Left cardiac atrium (tissue), 4 donors: ENCODE measurements around the gene USP32. TPM values are rescaled to one million over a fixed set of nuclear protein-coding genes. Genes with fewer than 3 reads are reported as not detected.
A peak's percentile ranks its signal among the peaks of the same experiment; 100 is the strongest.
"Not testable (repeated sequence)": the region's sequence is repeated elsewhere in the genome, so short reads cannot be mapped to it uniquely, and the experiment has no call there.

Experiments
- ATAC-seq, 2 donors: fragments of 200-7000 bp; cut with Tn5 transposase; one replicate each; pipeline ENCODE4 v1.9.1; 2020; ENCODE audit warnings: mild to moderate bottlenecking in 2 of 2, moderate library complexity in 2 of 2
- DNase-seq: peaks from one replicate; pipeline ENCODE4 v3.0.0-alpha.2; 2020
- intact Hi-C, 2 donors: fragments of 100-400 bp; cut with DNase I; formaldehyde crosslinking; loops; one replicate each; pipeline versions ENCODE4 v1.14.1 to v1.15.1; 2022 to 2023
- total RNA-seq, 2 donors: library from RNA; stranded (reverse); fragmentation: NEBNext Ultra II Directional; extraction: Animal tissue kit (Norgen Biotek cat#: 25700); gene quantifications; one replicate each; pipeline ENCODE4 v1.2.1, GENCODE V29; 2021
- donor health status: DM: no; HTN: yes; CAD: no.
- donor health status: DM: no; HTN: yes; CAD: no; lungs with severe emphysema.
- donor health status: DM: yes; HTN: yes; CAD: no.
- donor health status: Dilated cardiomyopathy.

The USP32 gene
- total RNA-seq, 2 donors from 2014 or later, result 28.4 to 44.0 TPM

DNA sequence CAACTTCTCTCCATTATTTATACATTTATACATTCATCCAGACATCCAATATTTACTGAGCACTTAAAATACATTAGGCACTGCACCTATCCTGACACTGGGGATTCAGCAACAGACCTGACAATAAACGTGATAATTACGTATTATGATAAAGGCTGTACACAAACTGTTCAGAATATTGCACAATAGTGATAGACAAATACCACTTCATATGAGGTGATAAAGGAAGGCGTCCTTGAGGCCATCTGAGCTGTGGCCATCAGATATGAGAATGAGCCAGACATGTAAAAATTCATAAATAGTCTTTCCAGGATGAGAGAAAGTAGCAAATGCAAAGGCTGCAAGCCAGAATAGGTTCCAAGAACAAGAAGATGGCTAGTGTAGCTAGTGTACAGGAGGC lies 8.6 kb downstream of the USP32 start:
- ATAC-seq, result no peak
- DNase-seq, result no peak
- intact Hi-C loops, result no loop called here

DNA sequence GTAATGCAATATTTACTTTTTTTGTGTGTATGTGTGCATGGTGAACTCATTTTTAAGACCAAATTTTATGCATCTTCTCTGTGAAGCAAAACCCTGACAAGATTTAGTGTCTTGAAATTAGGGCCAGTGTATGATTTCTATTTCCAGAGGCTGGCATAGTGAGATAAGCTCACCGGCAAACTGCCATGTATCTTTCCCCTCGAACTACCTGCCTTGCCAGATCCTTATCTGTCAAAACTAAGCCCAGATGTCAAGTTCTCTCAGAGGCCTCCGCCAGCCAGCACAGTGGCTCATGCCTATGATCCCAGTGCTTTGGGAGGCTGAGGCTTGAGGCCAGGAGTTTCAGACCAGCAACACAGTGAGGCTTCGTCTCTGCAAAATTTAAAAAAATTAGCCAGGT lies 10.0 kb downstream of the USP32 start:
- no peak for ATAC-seq
- intact Hi-C loops, result no loop called here
- DNase-seq, result no peak

DNA sequence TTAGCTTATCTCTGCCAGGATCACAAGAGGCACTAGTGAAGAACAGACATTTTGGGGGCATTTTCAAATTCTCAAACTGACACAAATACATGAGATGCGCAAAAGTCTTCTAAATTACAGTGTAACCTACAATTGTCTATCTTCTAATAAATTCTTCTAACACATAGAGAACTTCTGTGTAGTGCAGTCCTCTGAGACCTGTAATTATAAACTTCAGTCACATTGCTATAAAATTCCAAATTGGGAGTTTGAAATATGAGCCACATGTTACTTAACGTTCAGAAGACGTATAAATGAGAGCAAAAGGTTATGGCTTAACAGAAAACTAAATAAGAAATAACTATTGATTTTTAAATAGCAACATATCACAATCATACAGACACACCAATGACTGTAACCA lies 12.5 kb downstream of the USP32 start:
- ATAC-seq, DNase-seq, intact Hi-C loops: not testable (repeated sequence)

- not testable (repeated sequence) for DNase-seq
Measured at GRCh38 chr17:60378187-60378586, 13.7 kb downstream of the USP32 start.

GRCh38 chr17:60372790-60373483 lies 19.0 kb downstream of the USP32 start:
- DNase-seq (no peak), ATAC-seq (peak in 1 of 2 donors; percentile 91)
- intact Hi-C loops, result no loop called here

More at GRCh38 chr17:60378187-60378586, 13.7 kb downstream of the USP32 start:
- ATAC-seq, intact Hi-C loops: not testable (repeated sequence)

- intact Hi-C loops, result no loop called here
- ATAC-seq (no peak), DNase-seq (no peak)
Measured at GRCh38 chr17:60371818-60372510, 20.0 kb downstream of the USP32 start.

GRCh38 chr17:60371416-60371815 lies 20.5 kb downstream of the USP32 start:
- intact Hi-C loops, result no loop called here
- ATAC-seq, result no peak

DNA sequence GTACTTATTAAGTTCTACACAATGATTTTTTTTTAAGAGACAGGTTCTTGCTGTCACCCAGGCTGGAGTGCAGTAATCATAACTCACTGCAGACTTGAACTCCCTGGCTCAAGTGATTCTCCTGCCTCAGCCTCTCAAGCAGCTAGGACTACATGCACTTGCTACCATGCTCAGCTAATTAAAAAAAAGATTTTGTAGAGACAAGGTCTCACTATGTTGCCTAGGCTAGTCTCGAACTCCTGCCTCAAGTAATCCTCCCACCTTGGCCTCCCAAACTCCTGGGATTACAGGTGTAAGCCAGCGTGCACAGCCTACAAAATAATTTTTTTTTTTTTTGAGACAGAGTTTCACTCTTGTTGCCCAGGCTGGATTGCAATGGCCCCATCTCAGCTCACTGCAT lies 22.2 kb downstream of the USP32 start:
- intact Hi-C loops, result no loop called here
- DNase-seq, result no peak
- ATAC-seq, result no peak

More at GRCh38 chr17:60371416-60371815, 20.5 kb downstream of the USP32 start:
- DNase-seq, result no peak

GRCh38 chr17:60363700-60364405 lies 28.1 kb downstream of the USP32 start:
- ATAC-seq (no peak), DNase-seq (no peak)
- intact Hi-C loops, result no loop called here

GRCh38 chr17:60362329-60362728 lies 29.6 kb downstream of the USP32 start:
- no peak for ATAC-seq
- intact Hi-C loops, result no loop called here
- DNase-seq, result no peak

DNA sequence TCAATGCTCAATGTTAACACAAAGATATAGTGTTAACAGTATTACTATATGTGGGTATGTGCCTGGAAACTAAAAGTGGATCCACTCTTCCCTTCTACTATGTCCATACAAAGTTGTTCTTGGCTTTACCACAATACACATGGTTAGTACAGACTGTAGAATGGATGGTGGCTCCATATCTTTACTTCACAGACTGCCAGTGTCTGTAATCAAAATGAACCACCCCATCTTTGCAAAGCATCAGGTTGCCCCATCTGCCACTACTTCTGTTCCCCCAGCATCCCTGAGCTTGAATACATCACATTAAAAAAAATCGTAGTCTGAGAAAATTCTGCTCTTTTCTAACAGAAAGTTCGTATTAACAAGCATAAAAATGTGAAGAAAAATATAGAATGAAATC lies 30.0 kb downstream of the USP32 start:
- intact Hi-C loops, result no loop called here
- DNase-seq, result no peak
- ATAC-seq, result no peak

DNA sequence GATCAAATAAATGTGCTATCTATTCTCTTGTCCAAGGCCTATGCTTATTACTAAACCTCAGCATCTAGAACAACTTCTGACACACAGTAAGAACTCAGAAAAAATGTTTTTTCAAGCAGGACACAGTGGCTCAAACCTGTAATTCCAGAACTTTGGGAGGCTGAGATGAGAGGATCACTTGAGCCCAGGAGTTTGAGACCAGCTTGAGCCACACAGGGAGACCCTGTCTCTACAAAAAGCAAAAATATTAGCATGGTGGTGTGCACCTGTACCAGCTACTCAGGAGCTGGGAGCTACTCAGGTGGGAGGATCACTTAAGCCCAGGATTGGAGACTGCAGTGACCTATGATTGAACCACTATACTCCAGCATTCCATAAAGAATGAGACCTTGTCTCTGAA lies 32.5 kb downstream of the USP32 start:
- intact Hi-C loops, result no loop called here
- ATAC-seq (no peak), DNase-seq (no peak)

GRCh38 chr17:60358606-60359225 lies 33.2 kb downstream of the USP32 start:
- intact Hi-C loops, result no loop called here
- no peak for DNase-seq
- ATAC-seq, result no peak

DNA sequence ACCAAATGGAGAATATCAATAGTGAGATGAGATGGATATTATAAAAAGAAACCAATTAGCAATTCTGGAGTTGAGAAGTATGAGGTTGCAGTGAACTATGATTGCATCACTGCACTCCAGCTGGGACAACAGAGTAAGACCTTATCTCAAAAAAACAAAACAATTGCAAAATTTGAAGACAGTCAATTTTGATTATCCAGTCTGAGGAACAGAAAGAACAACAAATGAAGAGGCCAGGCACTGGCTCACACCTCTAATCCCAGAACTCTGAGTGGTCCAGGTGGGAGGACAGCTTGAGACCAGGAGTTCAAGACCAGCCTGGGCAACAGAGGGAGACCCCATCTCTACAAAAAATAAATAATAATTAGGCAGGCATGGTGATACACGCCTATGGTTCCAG lies 35.0 kb downstream of the USP32 start:
- intact Hi-C loops, result no loop called here
- no peak for DNase-seq
- ATAC-seq, result peak in 1 of 2 donors; percentile 39

GRCh38 chr17:60355663-60356594 lies 36.0 kb downstream of the USP32 start:
- no peak for ATAC-seq
- no peak for DNase-seq
- intact Hi-C loops, result no loop called here

DNA sequence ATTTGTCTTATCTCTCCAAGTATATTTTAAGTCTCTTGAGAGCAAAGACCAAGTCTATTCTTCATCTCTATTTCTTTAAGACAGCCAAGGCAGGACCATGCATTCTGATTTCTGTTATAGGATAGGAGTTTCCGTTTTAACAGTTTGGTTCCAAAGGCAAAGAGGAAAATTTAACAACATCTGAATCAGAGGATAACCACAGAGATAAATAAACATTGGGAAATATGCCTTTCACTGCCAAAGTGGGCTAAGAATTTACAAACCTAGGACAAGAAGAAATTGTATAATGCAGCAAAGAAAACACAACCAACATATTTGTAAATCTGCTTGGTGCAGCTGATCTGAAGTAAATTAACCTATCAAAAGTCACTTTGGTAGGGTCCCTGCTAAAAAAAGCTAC lies 37.7 kb downstream of the USP32 start:
- intact Hi-C loops, result no loop called here
- DNase-seq (no peak), ATAC-seq (peak in 1 of 2 donors; percentile 49)

DNA sequence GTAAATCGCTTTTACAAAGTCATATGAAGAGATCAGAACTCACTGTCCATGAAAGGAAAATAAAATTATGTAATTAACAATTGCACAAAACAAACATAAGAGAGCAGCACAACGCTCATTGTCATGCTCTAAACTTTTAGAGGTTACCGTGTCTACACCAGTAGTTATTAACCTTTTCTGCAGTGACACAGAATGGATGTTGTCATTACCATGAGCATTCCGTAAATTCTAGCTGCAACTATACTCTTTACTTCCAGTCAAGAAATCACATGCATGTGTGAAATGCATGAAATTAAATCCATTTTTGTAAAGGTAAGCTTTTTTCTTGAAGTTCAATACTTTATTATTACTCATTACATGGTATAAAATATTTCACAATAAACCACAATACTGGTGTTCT lies 38.2 kb downstream of the USP32 start:
- intact Hi-C loops, result no loop called here
- ATAC-seq (no peak), DNase-seq (no peak)

DNA sequence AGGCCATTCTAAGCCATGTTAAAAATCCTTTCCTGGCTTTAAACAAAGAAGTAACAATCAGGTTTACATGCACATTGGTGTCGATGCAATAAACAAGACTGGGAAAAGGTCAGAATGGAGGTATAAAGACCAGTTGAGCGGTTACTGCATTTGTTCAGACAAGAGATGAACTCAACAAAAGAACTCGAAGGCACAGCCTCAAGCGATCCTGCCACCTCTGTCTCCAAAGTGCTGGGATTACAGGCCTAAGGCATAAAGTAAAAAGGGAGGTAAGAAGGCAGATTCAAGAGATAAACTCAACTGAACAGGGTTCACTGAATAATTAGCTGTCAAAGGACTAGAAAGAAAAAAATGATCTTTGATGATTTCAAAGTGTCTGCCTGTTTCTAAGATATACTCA lies 39.4 kb downstream of the USP32 start:
- ATAC-seq (no peak), DNase-seq (no peak)
- intact Hi-C loops, result no loop called here

DNA sequence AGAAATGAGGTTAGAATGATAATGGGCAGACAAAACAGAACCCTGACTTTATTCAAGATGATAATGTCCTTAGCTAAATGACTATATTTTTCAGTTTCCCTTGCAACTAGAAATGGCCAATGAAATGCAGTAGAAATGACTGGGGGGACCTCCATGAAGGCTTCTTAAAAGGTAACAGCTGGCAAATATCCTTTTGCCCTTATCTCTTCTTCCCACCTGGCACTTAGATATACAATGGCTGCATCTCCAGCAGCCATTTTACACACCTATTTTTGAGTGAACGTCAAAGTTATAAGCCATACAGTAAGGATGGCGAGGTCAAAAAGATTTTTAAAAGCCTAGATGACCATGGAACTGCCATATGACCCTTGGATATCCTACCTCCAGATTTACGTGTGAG lies 39.9 kb downstream of the USP32 start:
- DNase-seq (no peak), ATAC-seq (no peak)

More for the DNA sequence above, 39.9 kb downstream of the USP32 start:
- intact Hi-C loops, result no loop called here
